ENCODE results near the gene TAB2. TPM values are rescaled to one million over a fixed set of nuclear protein-coding genes. Genes with fewer than 3 reads are reported as not detected.

TAB2 gene
- total RNA-seq, 4 donors from 2014 or later: 49.8 to 81.8 (median 74.1) TPM

- TF ChIP-seq POLR2AphosphoS5 (IDR thresholded peaks at IDR 0.05) (no peak), POLR2A (IDR thresholded peaks at IDR 0.05) (no peak), EP300 (IDR thresholded peaks at IDR 0.05) (no peak)
- TF ChIP-seq, protein P1, sequence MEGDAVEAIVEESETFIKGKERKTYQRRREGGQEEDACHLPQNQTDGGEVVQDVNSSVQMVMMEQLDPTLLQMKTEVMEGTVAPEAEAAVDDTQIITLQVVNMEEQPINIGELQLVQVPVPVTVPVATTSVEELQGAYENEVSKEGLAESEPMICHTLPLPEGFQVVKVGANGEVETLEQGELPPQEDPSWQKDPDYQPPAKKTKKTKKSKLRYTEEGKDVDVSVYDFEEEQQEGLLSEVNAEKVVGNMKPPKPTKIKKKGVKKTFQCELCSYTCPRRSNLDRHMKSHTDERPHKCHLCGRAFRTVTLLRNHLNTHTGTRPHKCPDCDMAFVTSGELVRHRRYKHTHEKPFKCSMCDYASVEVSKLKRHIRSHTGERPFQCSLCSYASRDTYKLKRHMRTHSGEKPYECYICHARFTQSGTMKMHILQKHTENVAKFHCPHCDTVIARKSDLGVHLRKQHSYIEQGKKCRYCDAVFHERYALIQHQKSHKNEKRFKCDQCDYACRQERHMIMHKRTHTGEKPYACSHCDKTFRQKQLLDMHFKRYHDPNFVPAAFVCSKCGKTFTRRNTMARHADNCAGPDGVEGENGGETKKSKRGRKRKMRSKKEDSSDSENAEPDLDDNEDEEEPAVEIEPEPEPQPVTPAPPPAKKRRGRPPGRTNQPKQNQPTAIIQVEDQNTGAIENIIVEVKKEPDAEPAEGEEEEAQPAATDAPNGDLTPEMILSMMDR (IDR thresholded peaks at IDR 0.05): no peak
- 93% methylated on average over 11 of the region's 12 CpGs for WGBS
Measured at GRCh38 chr6:149436647-149437046, 119.1 kb downstream of the TAB2 start.

GRCh38 chr6:149437212-149437611 lies 119.7 kb downstream of the TAB2 start:
- TF ChIP-seq, protein P1 (IDR thresholded peaks at IDR 0.05): no peak
- no peak for TF ChIP-seq POLR2AphosphoS5 (IDR thresholded peaks at IDR 0.05)
- no peak for TF ChIP-seq POLR2A (IDR thresholded peaks at IDR 0.05)
- TF ChIP-seq EP300 (IDR thresholded peaks at IDR 0.05): no peak

More at GRCh38 chr6:149436647-149437046, 119.1 kb downstream of the TAB2 start:
- DNase-seq (ENCODE audit: low spot score in 2 of 2): peak in 1 of 2 donors; percentile 59
- peaks cover 6% of the 10 kb centered on the region for H3K27me3 ChIP-seq
- no peak overlapping the region for H3K4me3 ChIP-seq
- H3K27ac ChIP-seq: no peak overlapping the region
- no peaks in the 10 kb centered on the region for H3K36me3 ChIP-seq
- no peaks in the 10 kb centered on the region for H3K9me3 ChIP-seq
- peaks cover 9% of the 10 kb centered on the region for H3K4me1 ChIP-seq

GRCh38 chr6:149438855-149439254 lies 121.3 kb downstream of the TAB2 start:
- 69% methylated on average over 3 of the region's 3 CpGs for WGBS
- no peak for TF ChIP-seq EP300 (IDR thresholded peaks at IDR 0.05)
- TF ChIP-seq, protein P1 (IDR thresholded peaks at IDR 0.05): no peak
- TF ChIP-seq POLR2A (IDR thresholded peaks at IDR 0.05): no peak
- no peak for TF ChIP-seq POLR2AphosphoS5 (IDR thresholded peaks at IDR 0.05)
- no peaks in the 10 kb centered on the region for H3K36me3 ChIP-seq

More at GRCh38 chr6:149437212-149437611, 119.7 kb downstream of the TAB2 start:
- Histone ChIP-seq H3K9me3 (no peaks in the 10 kb centered on the region), H3K27me3 (peaks cover 6% of the 10 kb centered on the region), H3K4me3 (no peak overlapping the region), H3K27ac (no peak overlapping the region), H3K4me1 (peaks cover 5% of the 10 kb centered on the region), H3K36me3 (no peaks in the 10 kb centered on the region)
- no peak for DNase-seq (ENCODE audit: low spot score in 2 of 2)
- 84% methylated on average over 3 of the region's 3 CpGs for WGBS

DNA sequence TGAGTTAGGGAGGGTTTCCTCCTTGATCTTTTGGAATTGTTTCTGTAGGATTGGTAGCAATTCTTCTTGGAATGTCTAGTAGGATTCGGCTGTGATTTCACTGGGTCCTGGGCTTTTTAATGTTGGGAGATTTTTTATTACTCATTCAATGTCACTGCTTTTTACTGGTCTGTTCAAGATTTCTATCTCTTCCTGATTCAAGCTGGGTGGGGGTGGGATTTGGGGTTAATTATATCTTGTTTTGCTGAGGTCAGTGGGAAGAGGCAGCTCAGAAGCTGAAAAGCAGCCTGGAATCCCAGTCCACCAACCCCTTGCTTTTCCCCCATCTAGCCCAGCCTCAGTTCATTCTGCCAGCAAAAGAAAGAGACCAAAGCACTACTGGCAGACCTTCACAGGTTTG lies 122.1 kb downstream of the TAB2 start:
- no peak for DNase-seq (ENCODE audit: low spot score in 2 of 2)
- H3K4me3 ChIP-seq: no peak overlapping the region
- no peaks in the 10 kb centered on the region for H3K9me3 ChIP-seq
- TF ChIP-seq EP300 (IDR thresholded peaks at IDR 0.05): no peak
- TF ChIP-seq POLR2AphosphoS5 (IDR thresholded peaks at IDR 0.05): no peak
- TF ChIP-seq, protein P1 (IDR thresholded peaks at IDR 0.05): no peak
- no peak for TF ChIP-seq POLR2A (IDR thresholded peaks at IDR 0.05)
- no peak overlapping the region for H3K27ac ChIP-seq
- no peaks in the 10 kb centered on the region for H3K36me3 ChIP-seq
- WGBS: 82% methylated on average over 1 of the region's 1 CpG
- peaks cover 10% of the 10 kb centered on the region for H3K27me3 ChIP-seq
- no peaks in the 10 kb centered on the region for H3K4me1 ChIP-seq

More at GRCh38 chr6:149438855-149439254, 121.3 kb downstream of the TAB2 start:
- Histone ChIP-seq H3K4me1 (peaks cover 4% of the 10 kb centered on the region), H3K27me3 (peaks cover 10% of the 10 kb centered on the region), H3K4me3 (no peak overlapping the region), H3K27ac (no peak overlapping the region), H3K9me3 (no peaks in the 10 kb centered on the region)
- no peak for DNase-seq (ENCODE audit: low spot score in 2 of 2)

DNA sequence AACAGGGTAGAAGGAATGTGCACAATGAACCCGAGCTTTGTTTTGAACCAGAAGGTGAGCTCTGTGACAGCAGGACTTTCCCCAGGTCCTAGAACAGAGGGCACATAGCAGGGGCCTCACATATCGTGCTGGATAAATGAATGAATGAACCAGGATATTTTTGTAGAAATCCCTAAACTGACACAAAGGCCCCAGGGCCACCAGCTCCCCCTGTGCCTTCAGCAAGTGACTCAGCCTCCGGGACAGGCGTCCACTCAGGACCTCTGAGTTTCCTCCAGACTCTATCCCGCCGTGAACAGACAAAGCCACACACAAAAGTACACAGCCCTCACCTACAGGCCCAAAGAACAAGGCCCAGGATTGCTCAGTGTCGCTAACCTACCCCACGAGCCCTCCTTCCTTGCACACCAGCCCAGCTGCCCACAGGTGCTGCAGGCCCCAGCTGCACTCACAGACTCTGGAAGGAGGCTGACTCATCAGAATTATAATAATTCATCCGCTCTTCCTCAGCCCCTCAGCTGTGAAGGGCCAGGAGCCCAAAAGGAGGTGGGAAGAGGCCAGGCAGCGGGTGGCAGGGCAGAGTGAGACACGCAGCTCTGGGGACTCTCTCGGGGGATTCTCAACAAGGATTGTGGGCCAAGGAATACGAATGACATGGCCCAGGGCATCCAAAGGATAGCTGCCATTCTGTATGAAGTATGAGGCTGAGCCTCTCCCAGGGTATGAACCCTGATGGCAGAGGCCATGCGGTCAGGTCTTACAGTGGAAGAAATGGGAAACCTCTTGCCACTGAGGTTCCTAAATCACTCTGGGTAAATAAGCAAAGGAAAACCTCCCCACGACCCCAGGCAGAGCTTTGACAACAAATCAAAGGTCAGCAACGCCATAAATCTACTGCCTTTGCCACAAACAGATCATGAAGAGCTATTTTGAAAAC lies 123.5 kb downstream of the TAB2 start:
- Histone ChIP-seq H3K4me3 (no peak overlapping the region), H3K4me1 (no peaks in the 10 kb centered on the region), H3K36me3 (no peaks in the 10 kb centered on the region), H3K9me3 (no peaks in the 10 kb centered on the region), H3K27me3 (peaks cover 10% of the 10 kb centered on the region), H3K27ac (no peak overlapping the region)
- TF ChIP-seq POLR2AphosphoS5 (IDR thresholded peaks at IDR 0.05): no peak
- no peak for TF ChIP-seq POLR2A (IDR thresholded peaks at IDR 0.05)
- no peak for TF ChIP-seq EP300 (IDR thresholded peaks at IDR 0.05)
- TF ChIP-seq, protein P1 (IDR thresholded peaks at IDR 0.05): no peak
- 82% methylated on average over 16 of the region's 16 CpGs for WGBS
- DNase-seq (ENCODE audit: low spot score in 2 of 2): peak in 1 of 2 donors; percentile 65

Measured in suprapubic skin (tissue), 4 donors.